DND-41 (cell line): ENCODE data around the gene NRG3.

ENCODE experiments used
- ATAC-seq: fragments of 200-7000 bp; cut with Tn5 transposase; 3 replicates; pipeline ENCODE4 v1.9.1; 2021; ENCODE audit warnings: low read depth; ENCODE audit not compliant: insufficient read depth
- DNase-seq: peaks from one replicate; pipeline ENCODE4 v3.0.0-alpha.2; 2020
- H2AFZ ChIP-seq: 2 replicates; pipeline ENCODE4 v1.6.0; 2012; ENCODE audit warnings: low read depth, low read length
- H3K27ac ChIP-seq: 2 replicates; pipeline ENCODE4 v1.5.1; 2012; ENCODE audit warnings: low read length, inconsistent platforms
- H3K27me3 ChIP-seq: fragments of 200-600 bp; sonication (generic); 2 replicates; pipeline ENCODE4 v1.6.0; 2012; ENCODE audit warnings: low read length, mild to moderate bottlenecking, inconsistent platforms; ENCODE audit not compliant: insufficient read depth, poor library complexity
- H3K36me3 ChIP-seq: 2 replicates; pipeline ENCODE4 v1.5.1; 2012; ENCODE audit warnings: low read length, inconsistent platforms; ENCODE audit not compliant: insufficient read depth
- H3K4me1 ChIP-seq: 2 replicates; pipeline ENCODE4 v1.5.1; 2012; ENCODE audit warnings: mild to moderate bottlenecking, low read length; ENCODE audit not compliant: insufficient read depth
- H3K4me2 ChIP-seq: 2 replicates; pipeline ENCODE4 v1.6.0; 2012; ENCODE audit warnings: mild to moderate bottlenecking, moderate library complexity, low read length, inconsistent platforms; ENCODE audit not compliant: insufficient read depth
- H3K4me3 ChIP-seq, 2 experiments: fragments of 200-600 bp in 1 of 2; shearing (Covaris generic) in 1 of 2; 2 replicates each; pipeline ENCODE4 v1.5.1; 2012 to 2016; ENCODE audit warnings: inconsistent platforms in 2 of 2, low read length in 2 of 2, mild to moderate bottlenecking in 2 of 2, low read depth in 1 of 2, moderate library complexity in 1 of 2
- H3K79me2 ChIP-seq: 2 replicates; pipeline ENCODE4 v1.6.0; 2012; ENCODE audit warnings: low read length, inconsistent platforms; ENCODE audit not compliant: insufficient read depth
- H3K9ac ChIP-seq: 2 replicates; pipeline ENCODE4 v1.6.0; 2012; ENCODE audit warnings: low read depth, mild to moderate bottlenecking, inconsistent platforms, low read length, moderate library complexity
- H3K9me3 ChIP-seq: 2 replicates; pipeline ENCODE4 v1.5.1; 2012; ENCODE audit warnings: low read length, moderate library complexity, mild to moderate bottlenecking, inconsistent platforms; ENCODE audit not compliant: insufficient read depth, severe bottlenecking
- H4K20me1 ChIP-seq: 2 replicates; pipeline ENCODE4 v1.6.0; 2012; ENCODE audit warnings: low read length; ENCODE audit not compliant: insufficient read depth
- CTCF ChIP-seq: IDR thresholded peaks from 2 replicates; pipeline ENCODE4 v1.5.1; 2012; ENCODE audit warnings: borderline replicate concordance, low read length, moderate library complexity, mild to moderate bottlenecking; ENCODE audit not compliant: poor library complexity, severe bottlenecking; ENCODE audit errors: extremely low read depth
- EZH2 ChIP-seq: IDR thresholded peaks from 3 replicates; pipeline ENCODE4 v1.6.1; 2012; ENCODE audit warnings: borderline replicate concordance, low read depth, mild to moderate bottlenecking, moderate library complexity, low read length, inconsistent platforms; ENCODE audit not compliant: severe bottlenecking

The NRG3 gene

GRCh38 chr10:82358486-82359099, 483.6 kb downstream of the NRG3 start:
- no peaks in the 10 kb centered on the region for H4K20me1 ChIP-seq
- H3K4me3 ChIP-seq, result no peak overlapping the region
- no peak overlapping the region for H3K9ac ChIP-seq
- no peaks in the 10 kb centered on the region for H3K79me2 ChIP-seq
- no peak for ATAC-seq
- no peaks in the 10 kb centered on the region for H3K4me1 ChIP-seq
- H3K27ac ChIP-seq, result no peak overlapping the region
- TF ChIP-seq EZH2, result no peak
- TF ChIP-seq CTCF, result no peak
- H2AFZ ChIP-seq, result no peak overlapping the region
- no peak overlapping the region for H3K4me2 ChIP-seq
- H3K27me3 ChIP-seq, result no peaks in the 10 kb centered on the region
- DNase-seq, result no peak
- no peaks in the 10 kb centered on the region for H3K36me3 ChIP-seq
- H3K9me3 ChIP-seq, result no peaks in the 10 kb centered on the region

- no peak overlapping the region for H2AFZ ChIP-seq
- no peaks in the 10 kb centered on the region for H3K27me3 ChIP-seq
- no peak for DNase-seq
- H3K27ac ChIP-seq, result no peak overlapping the region
- no peaks in the 10 kb centered on the region for H3K79me2 ChIP-seq
- H4K20me1 ChIP-seq, result no peaks in the 10 kb centered on the region
- no peak for ATAC-seq
- TF ChIP-seq EZH2 (no peak), CTCF (no peak)
- H3K4me1 ChIP-seq, result no peaks in the 10 kb centered on the region
- H3K9me3 ChIP-seq, result no peaks in the 10 kb centered on the region
- no peak overlapping the region for H3K9ac ChIP-seq
- H3K4me3 ChIP-seq, result no peak overlapping the region
- no peak overlapping the region for H3K4me2 ChIP-seq
- H3K36me3 ChIP-seq, result no peaks in the 10 kb centered on the region
These were observed 486.3 kb downstream of the NRG3 start for GRCh38 chr10:82361256-82361655.

- no peak for ATAC-seq
- no peaks in the 10 kb centered on the region for H3K27me3 ChIP-seq
- DNase-seq, result no peak
- H2AFZ ChIP-seq, result no peak overlapping the region
- no peaks in the 10 kb centered on the region for H3K9me3 ChIP-seq
- H3K4me2 ChIP-seq, result no peak overlapping the region
- H3K36me3 ChIP-seq, result no peaks in the 10 kb centered on the region
- no peak overlapping the region for H3K27ac ChIP-seq
- H3K79me2 ChIP-seq, result no peaks in the 10 kb centered on the region
- H3K9ac ChIP-seq, result no peak overlapping the region
- no peak overlapping the region for H3K4me3 ChIP-seq
- H3K4me1 ChIP-seq, result no peaks in the 10 kb centered on the region
- no peaks in the 10 kb centered on the region for H4K20me1 ChIP-seq
- TF ChIP-seq EZH2 (no peak), CTCF (peak; percentile 8)
These were observed 502.6 kb downstream of the NRG3 start for GRCh38 chr10:82377608-82378007.

GRCh38 chr10:82378146-82378545, 503.2 kb downstream of the NRG3 start:
- no peaks in the 10 kb centered on the region for H4K20me1 ChIP-seq
- no peak overlapping the region for H3K4me2 ChIP-seq
- no peaks in the 10 kb centered on the region for H3K36me3 ChIP-seq
- TF ChIP-seq CTCF, result no peak
- no peak for TF ChIP-seq EZH2
- H3K27ac ChIP-seq, result no peak overlapping the region
- no peak overlapping the region for H3K9ac ChIP-seq
- no peaks in the 10 kb centered on the region for H3K79me2 ChIP-seq
- no peaks in the 10 kb centered on the region for H3K27me3 ChIP-seq
- no peak for ATAC-seq
- H3K9me3 ChIP-seq, result no peaks in the 10 kb centered on the region
- no peak overlapping the region for H2AFZ ChIP-seq
- no peak for DNase-seq
- H3K4me3 ChIP-seq, result no peak overlapping the region
- H3K4me1 ChIP-seq, result no peaks in the 10 kb centered on the region
